Kidney (tissue), 14 donors: ENCODE results near the gene MEDAG. TPM values are rescaled to one million over a fixed set of nuclear protein-coding genes. Genes with fewer than 3 reads are reported as not detected.
A peak's percentile ranks its signal among the peaks of the same experiment; 100 is the strongest.

Experiments
- DNase-seq, 5 donors: peaks; one replicate each; pipeline ENCODE4 v3.0.0-alpha.2; 2013 to 2020
- FAIRE-seq: peaks from 2 replicates; lab custom pipeline; 2012; peaks lifted over from hg19 to GRCh38; lab: Jason Lieb, UNC
- H3K27ac ChIP-seq, 2 donors: one replicate each; pipeline ENCODE4 v1.7.0; 2013; ENCODE audit warnings: low read depth in 2 of 2, low read length in 2 of 2, inconsistent platforms in 1 of 2
- H3K27me3 ChIP-seq: one replicate; pipeline ENCODE4 v1.7.1; 2013; ENCODE audit warnings: low read length, inconsistent platforms; ENCODE audit not compliant: control insufficient read depth, insufficient read depth
- H3K36me3 ChIP-seq, 3 donors: one replicate each; pipeline versions ENCODE4 v1.7.0 to v1.7.1; 2013; ENCODE audit warnings: low read length in 3 of 3, control low read depth in 1 of 3, inconsistent platforms in 1 of 3; ENCODE audit not compliant: insufficient read depth in 3 of 3, control insufficient read depth in 2 of 3
- H3K4me1 ChIP-seq, 3 donors: one replicate each; pipeline versions ENCODE4 v1.7.0 to v1.7.1; 2013; ENCODE audit warnings: low read length in 3 of 3, inconsistent platforms in 1 of 3, low read depth in 1 of 3; ENCODE audit not compliant: control insufficient read depth in 2 of 3, insufficient read depth in 2 of 3
- H3K4me3 ChIP-seq, 3 donors: one replicate each; pipeline versions ENCODE4 v1.7.0 to v1.8.1; 2013; ENCODE audit warnings: low read length in 3 of 3, control low read depth in 1 of 3, inconsistent platforms in 1 of 3
- H3K9ac ChIP-seq, 3 donors: one replicate each; pipeline versions ENCODE4 v1.7.0 to v1.7.1; 2013; ENCODE audit warnings: low read length in 3 of 3, control low read depth in 1 of 3, inconsistent platforms in 1 of 3
- H3K9me3 ChIP-seq, 3 donors: one replicate each; pipeline versions ENCODE4 v1.7.0 to v1.7.1; 2013; ENCODE audit warnings: low read length in 3 of 3, control low read depth in 1 of 3, inconsistent platforms in 1 of 3; ENCODE audit not compliant: control insufficient read depth in 2 of 3, insufficient read depth in 1 of 3
- CTCF ChIP-seq: IDR thresholded peaks from 3 replicates; pipeline ENCODE4 v1.5.1; 2012; ENCODE audit warnings: mild to moderate bottlenecking, moderate library complexity, borderline replicate concordance; ENCODE audit not compliant: insufficient read depth; ENCODE audit errors: extremely low read depth
- intact Hi-C: fragments of 100-400 bp; cut with DNase I; formaldehyde crosslinking; loops from one replicate; pipeline ENCODE4 v1.11.1; 2022
- polyA plus RNA-seq: library from polyadenylated mRNA; stranded (reverse); fragments of 350-450 nt; fragmentation: Illumina TruSeq; extraction: RNeasy Lipid Tissue Mini Kit (QIAGEN cat#74804); gene quantifications from one replicate; pipeline ENCODE4 v1.2.3, GENCODE V29; 2014; ENCODE audit warnings: low read depth, low replicate concordance; ENCODE audit not compliant: insufficient read depth
- total RNA-seq: library from RNA; stranded (reverse); fragmentation: NEBNext Ultra II Directional; extraction: Animal tissue kit (Norgen Biotek cat#: 25700); gene quantifications from one replicate; pipeline ENCODE4 v1.2.1, GENCODE V29; 2021
- donor health status: control.
- donor health status: control.
- donor health status: control.
- donor health status: control.
- donor health status: control.
- donor health status: DM: yes; HTN: yes; CAD: no.
- donor health status: Normal renal cell carcinoma (clear cell type).

Gene MEDAG
- total and polyA plus RNA-seq, 2 donors from 2014 or later: 1.0 to 12.1 TPM

- no peak overlapping the region for H3K4me3 ChIP-seq
- H3K9me3 ChIP-seq: no peaks in the 10 kb centered on the region
- H3K27me3 ChIP-seq: no peaks in the 10 kb centered on the region
- no peaks in the 10 kb centered on the region for H3K4me1 ChIP-seq
- H3K36me3 ChIP-seq: no peaks in the 10 kb centered on the region
- no peak for FAIRE-seq
- H3K27ac ChIP-seq: no peak overlapping the region
- intact Hi-C loops: no loop called here
- DNase-seq: no peak
- no peak for TF ChIP-seq CTCF
- no peak overlapping the region for H3K9ac ChIP-seq
Observed at GRCh38 chr13:30889196-30889690, 16.8 kb upstream of the MEDAG start.

GRCh38 chr13:30892966-30893365 is 13.1 kb upstream of the MEDAG start:
- Histone ChIP-seq H3K9ac (no peak overlapping the region), H3K4me1 (no peaks in the 10 kb centered on the region), H3K27ac (no peak overlapping the region), H3K9me3 (no peaks in the 10 kb centered on the region), H3K27me3 (no peaks in the 10 kb centered on the region), H3K4me3 (no peak overlapping the region), H3K36me3 (no peaks in the 10 kb centered on the region)
- FAIRE-seq (no peak), DNase-seq (peak in 3 of 5 donors; percentile 61 to 74 (median 67))
- peak; percentile 7 for TF ChIP-seq CTCF
- intact Hi-C loops: no loop called here

- no peak for TF ChIP-seq CTCF
- no peaks in the 10 kb centered on the region for H3K9me3 ChIP-seq
- no peak overlapping the region for H3K9ac ChIP-seq
- H3K4me1 ChIP-seq: peaks cover 0 to 2% (median 0%) of the 10 kb centered on the region in 3 donors
- no peak overlapping the region for H3K4me3 ChIP-seq
- H3K36me3 ChIP-seq: no peaks in the 10 kb centered on the region
- H3K27me3 ChIP-seq: no peaks in the 10 kb centered on the region
- peak in 4 of 5 donors; percentile 55 to 83 (median 70) for DNase-seq
- H3K27ac ChIP-seq: no peak overlapping the region
- intact Hi-C loops: no loop called here
- no peak for FAIRE-seq
Observed at GRCh38 chr13:30895773-30896172, 10.3 kb upstream of the MEDAG start.

- Histone ChIP-seq H3K9ac (no peak overlapping the region), H3K27ac (no peak overlapping the region)
Observed at GRCh38 chr13:30898070-30898469, 8.0 kb upstream of the MEDAG start.

More at GRCh38 chr13:30898070-30898469, 8.0 kb upstream of the MEDAG start:
- Histone ChIP-seq H3K36me3 (no peaks in the 10 kb centered on the region), H3K4me1 (peaks cover 0 to 2% (median 0%) of the 10 kb centered on the region in 3 donors), H3K9me3 (no peaks in the 10 kb centered on the region), H3K4me3 (no peak overlapping the region), H3K27me3 (no peaks in the 10 kb centered on the region)
- DNase-seq (no peak), FAIRE-seq (no peak)
- TF ChIP-seq CTCF: no peak
- intact Hi-C loops: no loop called here
